ENCODE results near the gene PCSK9.

GRCh38 chr1:55005351-55006140 lies 33.8 kb upstream of the PCSK9 start:
- no peak for TF ChIP-seq CTCF (IDR thresholded peaks at IDR 0.05)
- no peak for TF ChIP-seq POLR2A (IDR thresholded peaks at IDR 0.05)

Data from heart left ventricle (tissue), 13 donors.